HG02642 (cell line): ENCODE results near the gene AGBL3.
"Not testable (repeated sequence)": the region's sequence is repeated elsewhere in the genome, so short reads cannot be mapped to it uniquely, and the experiment has no call there.

Experiments used
- ATAC-seq: cut with Tn5 transposase; IDR thresholded peaks from one replicate; pipeline ENCODE4 v1.9.1; 2021; ENCODE audit warnings: mild to moderate bottlenecking; ENCODE audit not compliant: unreplicated experiment, poor library complexity

AGBL3 gene

GRCh38 chr7:135074096-135074495, 87.8 kb downstream of the AGBL3 start:
- ATAC-seq = no peak

- no peak for ATAC-seq
Observed at GRCh38 chr7:135074531-135074930, 88.2 kb downstream of the AGBL3 start.

GRCh38 chr7:135075716-135076115, 89.4 kb downstream of the AGBL3 start:
- ATAC-seq = no peak

GRCh38 chr7:135076882-135077281, 90.6 kb downstream of the AGBL3 start:
- no peak for ATAC-seq

GRCh38 chr7:135077642-135078041, 91.3 kb downstream of the AGBL3 start:
- no peak for ATAC-seq

GRCh38 chr7:135078051-135078450, 91.7 kb downstream of the AGBL3 start:
- ATAC-seq = no peak

GRCh38 chr7:135079068-135079467, 92.8 kb downstream of the AGBL3 start:
- no peak for ATAC-seq

GRCh38 chr7:135083005-135083404, 96.7 kb downstream of the AGBL3 start:
- no peak for ATAC-seq

- no peak for ATAC-seq
Observed at GRCh38 chr7:135088566-135088965, 102.3 kb downstream of the AGBL3 start.

- ATAC-seq = no peak
Observed at GRCh38 chr7:135091717-135092116, 105.4 kb downstream of the AGBL3 start.

GRCh38 chr7:135094472-135095237, 108.3 kb downstream of the AGBL3 start:
- ATAC-seq = no peak

GRCh38 chr7:135095450-135095849, 109.1 kb downstream of the AGBL3 start:
- no peak for ATAC-seq

- no peak for ATAC-seq
Observed at GRCh38 chr7:135098391-135098790, 112.1 kb downstream of the AGBL3 start.

- ATAC-seq = no peak
Observed at GRCh38 chr7:135100856-135101255, 114.5 kb downstream of the AGBL3 start.

- peak; percentile 82 for ATAC-seq
Observed at GRCh38 chr7:135102372-135102771, 116.1 kb downstream of the AGBL3 start.

GRCh38 chr7:135109562-135109961, 123.3 kb downstream of the AGBL3 start:
- ATAC-seq = no peak

- ATAC-seq = no peak
Observed at GRCh38 chr7:135109976-135110375, 123.7 kb downstream of the AGBL3 start.

- no peak for ATAC-seq
Observed at GRCh38 chr7:135111379-135111778, 125.1 kb downstream of the AGBL3 start.

GRCh38 chr7:135114622-135115021, 128.3 kb downstream of the AGBL3 start:
- ATAC-seq = no peak

GRCh38 chr7:135117096-135117495, 130.8 kb downstream of the AGBL3 start:
- ATAC-seq = no peak

- no peak for ATAC-seq
Observed at GRCh38 chr7:135121868-135122267, 135.6 kb downstream of the AGBL3 start.

- ATAC-seq = not testable (repeated sequence)
Observed at GRCh38 chr7:135124631-135125030, 138.3 kb downstream of the AGBL3 start.
